Upper lobe of left lung (tissue), 6 donors: ENCODE measurements around the gene FEZF2. TPM values are rescaled to one million over a fixed set of nuclear protein-coding genes. Genes with fewer than 3 reads are reported as not detected.
A peak's percentile ranks its signal among the peaks of the same experiment; 100 is the strongest.

Source experiments
- ATAC-seq, 2 donors: fragments of 200-7000 bp; cut with Tn5 transposase; one replicate each; pipeline ENCODE4 v1.9.1; 2022; ENCODE audit warnings: mild to moderate bottlenecking in 2 of 2, moderate library complexity in 2 of 2; ENCODE audit not compliant: low FRiP score in 2 of 2
- DNase-seq, 2 donors: peaks; one replicate each; pipeline ENCODE4 v3.0.0-alpha.2; 2019 to 2020
- H3K27ac ChIP-seq, 4 donors: fragments of 200-600 bp; sonication (generic); one replicate each; pipeline ENCODE4 v1.5.1; 2016 to 2019
- H3K27me3 ChIP-seq, 4 donors: fragments of 200-600 bp; sonication (generic); one replicate each; pipeline ENCODE4 v1.5.1; 2017 to 2019
- H3K36me3 ChIP-seq, 4 donors: fragments of 200-600 bp; sonication (generic); one replicate each; pipeline ENCODE4 v1.5.1; 2016 to 2019
- H3K4me1 ChIP-seq, 4 donors: fragments of 200-600 bp; sonication (generic); one replicate each; pipeline ENCODE4 v1.5.1; 2018 to 2019
- H3K4me3 ChIP-seq, 4 donors: fragments of 200-600 bp; sonication (generic); one replicate each; pipeline ENCODE4 v1.5.1; 2017 to 2019; ENCODE audit warnings: mild to moderate bottlenecking in 2 of 4, moderate library complexity in 1 of 4
- H3K9me3 ChIP-seq, 4 donors: fragments of 200-600 bp; sonication (generic); one replicate each; pipeline ENCODE4 v1.5.1; 2018 to 2019
- CTCF ChIP-seq, 6 experiments: fragments of 450-650 bp in 4 of 6; fragments of 200-600 bp in 2 of 6; sonication (generic) in 2 of 6; IDR thresholded peaks; one replicate each; pipeline ENCODE4 v1.5.1; 2016 to 2019; ENCODE audit warnings: antibody characterized with exemption in 6 of 6
- EP300 ChIP-seq, 4 donors: sonication (generic); formaldehyde crosslinking; IDR thresholded peaks; one replicate each; pipeline ENCODE4 v1.5.1; 2017; ENCODE audit warnings: antibody characterized with exemption in 4 of 4, control low read depth in 2 of 4
- POLR2A ChIP-seq, 4 donors: fragments of 450-650 bp; IDR thresholded peaks; one replicate each; pipeline ENCODE4 v1.5.1; 2016 to 2017; ENCODE audit warnings: antibody characterized with exemption in 4 of 4, mild to moderate bottlenecking in 2 of 4
- POLR2AphosphoS5 ChIP-seq, 2 donors: sonication (generic); formaldehyde crosslinking; IDR thresholded peaks; one replicate each; pipeline ENCODE4 v1.5.1; 2017; ENCODE audit warnings: antibody characterized with exemption in 2 of 2
- WGBS, 2 donors: methylation state at CpG; one replicate each; pipeline ENCODE4 v1.1.5; 2017 to 2018; 5-methylcytosine and 5-hydroxymethylcytosine counted together
- total RNA-seq, 6 donors: library from RNA; depleted of rRNA in 4 of 6; stranded (reverse); fragments of >200 nt in 4 of 6; gene quantifications; one replicate each; pipeline versions ENCODE4 v1.1.0 to v1.2.1, GENCODE V29; 2016 to 2021
- donor health status: DM: no; HTN: no; CAD: no; lungs with moderate emphysema.
- donor health status: DM: no; HTN: yes; CAD: no; lungs with severe emphysema.

The FEZF2 gene
- total RNA-seq, 6 donors from 2014 or later = not detected

- WGBS, 2 donors = 85 to 86% methylated on average over 6 of the region's 6 CpGs
- Histone ChIP-seq H3K4me3 (no peak overlapping the region), H3K27me3 (peaks cover 0 to 8% (median 2%) of the 10 kb centered on the region in 4 donors), H3K4me1 (peaks cover 0 to 4% (median 0%) of the 10 kb centered on the region in 4 donors), H3K27ac (no peak overlapping the region), H3K36me3 (no peaks in the 10 kb centered on the region), H3K9me3 (no peaks in the 10 kb centered on the region)
- ATAC-seq (no peak), DNase-seq (no peak)
- TF ChIP-seq POLR2A (IDR thresholded peaks at IDR 0.05) (no peak), CTCF (IDR thresholded peaks at IDR 0.05) (no peak), EP300 (IDR thresholded peaks at IDR 0.05) (no peak), POLR2AphosphoS5 (IDR thresholded peaks at IDR 0.05) (no peak)
Measured at GRCh38 chr3:62363275-62363674, 10.1 kb downstream of the FEZF2 start.

- WGBS, 2 donors = 64 to 72% methylated on average over 3 of the region's 3 CpGs
- H3K4me1 ChIP-seq = no peaks in the 10 kb centered on the region
- no peaks in the 10 kb centered on the region for H3K9me3 ChIP-seq
- H3K36me3 ChIP-seq = no peaks in the 10 kb centered on the region
- H3K27me3 ChIP-seq = no peaks in the 10 kb centered on the region
- TF ChIP-seq POLR2A (IDR thresholded peaks at IDR 0.05) (no peak), POLR2AphosphoS5 (IDR thresholded peaks at IDR 0.05) (no peak), EP300 (IDR thresholded peaks at IDR 0.05) (no peak), CTCF (IDR thresholded peaks at IDR 0.05) (no peak)
- no peak for DNase-seq
- H3K4me3 ChIP-seq = no peak overlapping the region
- no peak overlapping the region for H3K27ac ChIP-seq
- ATAC-seq = peak in 1 of 2 donors; percentile 16
Measured at GRCh38 chr3:62361824-62362223, 11.5 kb downstream of the FEZF2 start.

GRCh38 chr3:62361261-62361660 is 12.1 kb downstream of the FEZF2 start:
- no peaks in the 10 kb centered on the region for H3K27me3 ChIP-seq
- H3K9me3 ChIP-seq = no peaks in the 10 kb centered on the region
- no peaks in the 10 kb centered on the region for H3K4me1 ChIP-seq
- DNase-seq (no peak), ATAC-seq (no peak)
- WGBS, 2 donors = 62 to 80% methylated on average over 3 of the region's 3 CpGs
- TF ChIP-seq CTCF (IDR thresholded peaks at IDR 0.05) = no peak
- no peak for TF ChIP-seq POLR2AphosphoS5 (IDR thresholded peaks at IDR 0.05)
- no peak for TF ChIP-seq EP300 (IDR thresholded peaks at IDR 0.05)
- TF ChIP-seq POLR2A (IDR thresholded peaks at IDR 0.05) = no peak
- no peak overlapping the region for H3K27ac ChIP-seq
- no peak overlapping the region for H3K4me3 ChIP-seq
- no peaks in the 10 kb centered on the region for H3K36me3 ChIP-seq

- Histone ChIP-seq H3K4me3 (no peak overlapping the region), H3K27ac (no peak overlapping the region), H3K36me3 (no peaks in the 10 kb centered on the region), H3K4me1 (no peaks in the 10 kb centered on the region), H3K27me3 (no peaks in the 10 kb centered on the region), H3K9me3 (no peaks in the 10 kb centered on the region)
- no peak for DNase-seq
- 69 to 76% methylated on average over 4 of the region's 4 CpGs for WGBS, 2 donors
- TF ChIP-seq POLR2AphosphoS5 (IDR thresholded peaks at IDR 0.05) (no peak), POLR2A (IDR thresholded peaks at IDR 0.05) (no peak), CTCF (IDR thresholded peaks at IDR 0.05) (no peak)
- ATAC-seq = no peak
Measured at GRCh38 chr3:62359531-62359930, 13.8 kb downstream of the FEZF2 start.

- no peaks in the 10 kb centered on the region for H3K9me3 ChIP-seq
- no peak overlapping the region for H3K4me3 ChIP-seq
- no peak for ATAC-seq
- H3K36me3 ChIP-seq = no peaks in the 10 kb centered on the region
- no peaks in the 10 kb centered on the region for H3K4me1 ChIP-seq
- no peak overlapping the region for H3K27ac ChIP-seq
- no peak for DNase-seq
- H3K27me3 ChIP-seq = no peaks in the 10 kb centered on the region
- TF ChIP-seq POLR2AphosphoS5 (IDR thresholded peaks at IDR 0.05) (no peak), EP300 (IDR thresholded peaks at IDR 0.05) (no peak), POLR2A (IDR thresholded peaks at IDR 0.05) (no peak), CTCF (IDR thresholded peaks at IDR 0.05) (no peak)
Measured at GRCh38 chr3:62356356-62356755, 17.0 kb downstream of the FEZF2 start.
